AG04450 (cell line): ENCODE data around the gene UFSP2. TPM values are rescaled to one million over a fixed set of nuclear protein-coding genes. Genes with fewer than 3 reads are reported as not detected.

Experiments
- CTCF ChIA-PET: fragments of 300-600, 350-600 bp; formaldehyde crosslinking; extraction: SDS; loops from one replicate; lab custom pipeline; 2022; ENCODE audit warnings: antibody characterized with exemption, inconsistent platforms; lab: Charles Lee
- POLR2A ChIA-PET: fragments of 350-600 bp; formaldehyde crosslinking; extraction: SDS; loops from one replicate; lab custom pipeline; 2021; ENCODE audit warnings: antibody characterized with exemption, inconsistent platforms; lab: Yijun Ruan, JAX
- DNase-seq: peaks from one replicate; pipeline ENCODE4 v3.0.0-alpha.2; 2011; ENCODE audit warnings: low read depth, low spot score
- H3K27ac ChIP-seq: one replicate; pipeline ENCODE4 v1.5.1; 2012; ENCODE audit warnings: low read depth, low read length, control low read depth
- H3K27me3 ChIP-seq: one replicate; pipeline ENCODE4 v1.6.0; 2012; ENCODE audit warnings: low read length; ENCODE audit not compliant: control insufficient read depth, insufficient read depth
- H3K4me3 ChIP-seq: 2 replicates; pipeline ENCODE4 v1.5.1; 2011; ENCODE audit warnings: mild to moderate bottlenecking, low read depth, low read length, control low read depth
- H3K9me3 ChIP-seq: 2 replicates; pipeline ENCODE4 v1.5.1; 2012; ENCODE audit warnings: low read length; ENCODE audit not compliant: control insufficient read depth, insufficient read depth
- CTCF ChIP-seq: IDR thresholded peaks from 2 replicates; pipeline ENCODE4 v1.5.1; 2011; ENCODE audit warnings: low read depth, low read length, control low read depth, inconsistent platforms
- polyA plus RNA-seq: library from polyadenylated mRNA; depleted of rRNA; stranded (reverse); fragments of >200 nt; gene quantifications from 2 replicates; pipeline ENCODE4 v1.2.3, GENCODE V29; 2011; rRNA removed
- small RNA-seq: library from RNA; depleted of rRNA; stranded (forward); fragments of <200 nt; gene quantifications from one replicate; pipeline ENCODE3, GENCODE V24; 2012; ENCODE audit warnings: low read depth; ENCODE audit not compliant: insufficient read length

Gene UFSP2
- polyA plus RNA-seq, 1 experiment = 54.1 TPM

DNA sequence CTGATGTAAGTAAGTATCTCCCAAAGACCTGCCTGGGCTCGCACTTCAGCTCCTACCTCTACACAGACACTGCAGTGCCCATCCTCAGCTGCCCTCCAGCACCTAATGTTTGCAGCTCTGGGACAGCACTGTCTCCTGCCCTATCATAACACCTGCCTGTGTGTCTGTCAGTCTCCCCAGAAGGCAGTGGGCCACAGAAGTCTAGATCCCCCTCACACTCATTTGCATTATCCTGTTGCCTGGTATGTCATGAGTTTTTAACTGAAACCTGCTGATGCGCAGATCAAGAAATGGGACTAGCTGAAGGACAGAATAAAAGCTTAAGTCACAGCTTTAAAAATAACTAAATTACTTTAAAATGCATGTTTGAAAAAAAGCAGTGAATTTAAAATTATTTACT, 73.0 kb downstream of the UFSP2 start:
- TF ChIP-seq CTCF = no peak
- H3K27me3 ChIP-seq = no peaks in the 10 kb centered on the region
- no peak overlapping the region for H3K4me3 ChIP-seq
- no peak overlapping the region for H3K27ac ChIP-seq
- no peak for DNase-seq
- ChIA-PET POLR2A (no interaction called here), CTCF (no interaction called here)
- no peaks in the 10 kb centered on the region for H3K9me3 ChIP-seq

GRCh38 chr4:185352202-185352601, 73.6 kb downstream of the UFSP2 start:
- Histone ChIP-seq H3K27ac (no peak overlapping the region), H3K9me3 (no peaks in the 10 kb centered on the region), H3K27me3 (no peaks in the 10 kb centered on the region), H3K4me3 (no peak overlapping the region)
- CTCF ChIA-PET = no interaction called here
- TF ChIP-seq CTCF = no peak
- no peak for DNase-seq
- POLR2A ChIA-PET = no interaction called here

DNA sequence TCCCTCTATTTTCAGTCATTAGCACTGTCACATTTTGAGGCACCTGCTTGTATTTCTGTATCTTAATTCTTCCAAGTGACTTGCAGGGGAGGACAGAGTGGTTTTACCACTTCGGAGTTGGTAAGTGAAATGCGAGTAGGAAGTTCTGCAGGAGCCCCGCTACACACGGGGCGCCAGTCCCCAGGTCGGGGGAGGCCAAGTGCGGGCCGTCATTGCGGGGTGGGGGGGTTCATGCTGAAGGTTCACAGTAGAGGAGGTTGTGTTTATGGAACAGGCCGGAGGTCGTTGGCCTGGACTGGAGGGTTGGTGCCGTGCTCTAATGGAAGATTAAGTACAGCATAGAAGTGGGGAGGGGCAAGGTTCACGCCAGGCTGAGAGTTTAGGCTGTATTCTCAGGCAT, 74.1 kb downstream of the UFSP2 start:
- DNase-seq = no peak
- ChIA-PET CTCF (no interaction called here), POLR2A (no interaction called here)
- no peaks in the 10 kb centered on the region for H3K27me3 ChIP-seq
- no peak for TF ChIP-seq CTCF
- H3K27ac ChIP-seq = no peak overlapping the region
- no peak overlapping the region for H3K4me3 ChIP-seq
- no peaks in the 10 kb centered on the region for H3K9me3 ChIP-seq

Small RNA genes lying within 50 kb of the gene (small RNA-seq; reads per million reads assigned to genes)
- not detected for gene RF00019

Other genes starting within 250 kb of the UFSP2 start
- 33.5 and 51.1 TPM in 2 replicates for gene CFAP97, start 222.0 kb downstream of the UFSP2 start, polyA plus RNA-seq
- 12.6 and 12.7 TPM in 2 replicates for gene SNX25, start 216.4 kb downstream of the UFSP2 start, polyA plus RNA-seq
- 0.05 and 0.09 TPM in 2 replicates for gene LRP2BP, start 30.0 kb downstream of the UFSP2 start, polyA plus RNA-seq
- 3.1 and 3.6 TPM in 2 replicates for gene ANKRD37, start 29.1 kb downstream of the UFSP2 start, polyA plus RNA-seq
- 0.84 and 1.1 TPM in 2 replicates for gene CCDC110, start 45.8 kb upstream of the UFSP2 start, polyA plus RNA-seq
- 15.2 and 15.4 TPM in 2 replicates for gene PDLIM3, start 109.5 kb upstream of the UFSP2 start, polyA plus RNA-seq